HepG2 (cell line): Measurements from ENCODE around the gene YKT6. TPM values are rescaled to one million over a fixed set of nuclear protein-coding genes. Genes with fewer than 3 reads are reported as not detected.
A peak's percentile ranks its signal among the peaks of the same experiment; 100 is the strongest.

Experiments used
- ATF7-NPFF ChIP-seq: sonication (generic); formaldehyde crosslinking; IDR thresholded peaks from 2 replicates; pipeline ENCODE4 v1.8.1; 2023; ENCODE audit warnings: mild to moderate bottlenecking, low read depth, missing genetic modification reagents, moderate library complexity
- HNRNPK ChIP-seq: fragments of 200-400 bp; formaldehyde crosslinking; IDR thresholded peaks from 2 replicates; pipeline ENCODE4 v1.6.1; 2018; ENCODE audit warnings: low read length, low read depth, moderate library complexity, mild to moderate bottlenecking; ENCODE audit not compliant: poor library complexity, severe bottlenecking
- ISL2 ChIP-seq: sonication (generic); formaldehyde crosslinking; IDR thresholded peaks from 2 replicates; pipeline ENCODE4 v1.5.0; 2020; ENCODE audit warnings: missing genetic modification reagents
- KLF12 ChIP-seq: sonication (generic); formaldehyde crosslinking; IDR thresholded peaks from 2 replicates; pipeline ENCODE4 v1.4.0; 2020; ENCODE audit warnings: missing genetic modification reagents, borderline replicate concordance
- MAZ ChIP-seq, 2 experiments: sonication (generic) in 1 of 2; formaldehyde crosslinking in 1 of 2; IDR thresholded peaks; 2 replicates each; pipeline versions ENCODE4 v1.5.0 to v1.6.1; 2012 to 2020; ENCODE audit warnings: low read depth in 2 of 2, mild to moderate bottlenecking in 2 of 2, borderline replicate concordance in 1 of 2, improper control_type of control experiment in 1 of 2, low read length in 1 of 2, missing genetic modification reagents in 1 of 2, moderate library complexity in 1 of 2
- POGK ChIP-seq: sonication (generic); formaldehyde crosslinking; conservative IDR thresholded peaks from 2 replicates; pipeline ENCODE4 v1.8.0; 2022; ENCODE audit warnings: mild to moderate bottlenecking, moderate library complexity, missing genetic modification reagents
- POLR2G ChIP-seq: fragments of 200-400 bp; formaldehyde crosslinking; IDR thresholded peaks from 2 replicates; pipeline ENCODE4 v1.6.1; 2018; ENCODE audit warnings: mild to moderate bottlenecking, low read depth, low read length, moderate library complexity
- TFAP4 ChIP-seq: sonication (generic); IDR thresholded peaks from 2 replicates; pipeline ENCODE4 v1.6.1; 2016; ENCODE audit warnings: low read depth, borderline replicate concordance
- ZBTB37 ChIP-seq: sonication (generic); formaldehyde crosslinking; IDR thresholded peaks from 2 replicates; pipeline ENCODE4 v1.4.0; 2020; ENCODE audit warnings: mild to moderate bottlenecking, missing genetic modification reagents
- ZC3H4 ChIP-seq: sonication (generic); formaldehyde crosslinking; IDR thresholded peaks from 2 replicates; pipeline ENCODE4 v1.4.0; 2020; ENCODE audit warnings: missing genetic modification reagents, borderline replicate concordance
- ZFX ChIP-seq: sonication (generic); formaldehyde crosslinking; IDR thresholded peaks from 2 replicates; pipeline ENCODE4 v1.4.0; 2020; ENCODE audit warnings: mild to moderate bottlenecking, low read depth, missing genetic modification reagents, moderate library complexity
- ZIK1 ChIP-seq: sonication (generic); formaldehyde crosslinking; IDR thresholded peaks from 2 replicates; pipeline ENCODE4 v1.5.0; 2020; ENCODE audit warnings: mild to moderate bottlenecking, low read depth, missing genetic modification reagents, borderline replicate concordance
- ZNF160 ChIP-seq: sonication (generic); formaldehyde crosslinking; IDR thresholded peaks from 2 replicates; pipeline ENCODE4 v1.8.0; 2022; ENCODE audit warnings: mild to moderate bottlenecking, inconsistent platforms, missing genetic modification reagents
- ZNF17 ChIP-seq: sonication (generic); formaldehyde crosslinking; IDR thresholded peaks from 2 replicates; pipeline ENCODE4 v1.5.0; 2020; ENCODE audit warnings: mild to moderate bottlenecking, missing genetic modification reagents
- ZNF839 ChIP-seq: sonication (generic); formaldehyde crosslinking; IDR thresholded peaks from 2 replicates; pipeline ENCODE4 v1.4.0; 2020; ENCODE audit warnings: missing genetic modification reagents, mild to moderate bottlenecking, borderline replicate concordance
- polyA plus RNA-seq, 8 experiments: library from polyadenylated mRNA; depleted of rRNA in 3 of 8; stranded (reverse) in 7 of 8; unstranded in 1 of 8; fragments of >200 nt; fragmentation: Illumina TruSeq in 4 of 8; extraction: Trizol in 4 of 8; gene quantifications; 2 replicates each; pipeline versions ENCODE4 v1.2.1 to v1.2.3, GENCODE V29; 2011 to 2016; ENCODE audit warnings: low read depth in 4 of 8, missing spikeins in 1 of 8, mixed read lengths in 1 of 8; ENCODE audit not compliant: insufficient read depth in 1 of 8
- total RNA-seq, 5 experiments: library from RNA; depleted of rRNA; stranded (reverse); fragments of >200 nt; fragmentation: Illumina TruSeq; extraction: Trizol; gene quantifications; 2 replicates each; pipeline ENCODE4 v1.2.3, GENCODE V29; 2016; ENCODE audit warnings: low read depth in 1 of 5
- TF ChIP-seq, protein P1 (sequence below): sonication (generic); formaldehyde crosslinking; IDR thresholded peaks from 2 replicates; pipeline ENCODE4 v1.8.1; 2023; ENCODE audit warnings: mild to moderate bottlenecking, moderate library complexity, missing genetic modification reagents
- TF ChIP-seq, protein P2 (sequence below): sonication (generic); formaldehyde crosslinking; IDR thresholded peaks from 2 replicates; pipeline ENCODE4 v1.8.0; 2022; ENCODE audit warnings: mild to moderate bottlenecking, missing genetic modification reagents

YKT6 gene
- total and polyA plus RNA-seq, 2 of the 13 experiments (the other 11 are each of a cell fraction or from before 2014, with no cell fraction given) = 52.2 to 60.3 TPM

- no peak for TF ChIP-seq ZBTB37 (CRISPR knock-in tag)
- no peak; the same call in 1 of the 2 replicates for TF ChIP-seq ZIK1 (CRISPR knock-in tag)
- peak; percentile 53; the same call in 1 of the 2 replicates for TF ChIP-seq ZNF839 (CRISPR knock-in tag)
- peak; percentile 43; the same call in 1 of the 2 replicates for TF ChIP-seq ISL2 (CRISPR knock-in tag)
- peak; percentile 86 for TF ChIP-seq ZFX (CRISPR knock-in tag)
- TF ChIP-seq TFAP4 = peak; percentile 72; the same call in 1 of the 2 replicates
- TF ChIP-seq MAZ (IDR thresholded peaks at IDR 0.05; ENCODE audit: borderline replicate concordance, low read depth, low read length) = no peak
- peak; percentile 90 for TF ChIP-seq MAZ (CRISPR knock-in tag; IDR thresholded peaks at IDR 0.05; ENCODE audit: low read depth)
- TF ChIP-seq ZNF160 (CRISPR knock-in tag) = no peak
- peak; percentile 94; the same call in 1 of the 2 replicates for TF ChIP-seq KLF12 (CRISPR knock-in tag)
- no peak for TF ChIP-seq ZC3H4 (CRISPR knock-in tag)
- TF ChIP-seq, protein P1, sequence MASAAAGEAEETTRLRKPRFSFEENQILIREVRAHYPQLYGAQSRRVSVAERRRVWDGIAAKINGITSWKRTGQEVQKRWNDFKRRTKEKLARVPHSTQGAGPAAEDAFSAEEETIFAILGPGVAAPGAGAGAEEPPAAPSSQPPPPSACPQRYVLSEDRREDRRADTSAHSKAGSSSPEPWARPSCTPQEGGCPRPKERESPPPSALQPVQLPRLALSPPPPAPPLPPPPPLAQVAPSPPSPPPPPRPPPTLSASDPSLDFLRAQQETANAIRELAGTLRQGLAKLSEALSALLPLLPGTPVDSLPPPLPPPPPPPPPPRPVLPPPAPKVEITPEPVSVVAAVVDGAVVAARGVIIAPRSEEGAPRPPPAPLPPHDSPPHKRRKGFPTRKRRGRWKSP (CRISPR knock-in tag) = 0 out of 2 replicates have a peak, but pooled peaks have one; percentile 14
- TF ChIP-seq HNRNPK = peak; percentile 61
- TF ChIP-seq ATF7-NPFF = peak; percentile 68
- TF ChIP-seq POLR2G = peak; percentile 93
- 0 out of 2 replicates have a peak, but pooled peaks have one; percentile 40 for TF ChIP-seq POGK
- no peak for TF ChIP-seq ZNF17
- TF ChIP-seq, protein P2, sequence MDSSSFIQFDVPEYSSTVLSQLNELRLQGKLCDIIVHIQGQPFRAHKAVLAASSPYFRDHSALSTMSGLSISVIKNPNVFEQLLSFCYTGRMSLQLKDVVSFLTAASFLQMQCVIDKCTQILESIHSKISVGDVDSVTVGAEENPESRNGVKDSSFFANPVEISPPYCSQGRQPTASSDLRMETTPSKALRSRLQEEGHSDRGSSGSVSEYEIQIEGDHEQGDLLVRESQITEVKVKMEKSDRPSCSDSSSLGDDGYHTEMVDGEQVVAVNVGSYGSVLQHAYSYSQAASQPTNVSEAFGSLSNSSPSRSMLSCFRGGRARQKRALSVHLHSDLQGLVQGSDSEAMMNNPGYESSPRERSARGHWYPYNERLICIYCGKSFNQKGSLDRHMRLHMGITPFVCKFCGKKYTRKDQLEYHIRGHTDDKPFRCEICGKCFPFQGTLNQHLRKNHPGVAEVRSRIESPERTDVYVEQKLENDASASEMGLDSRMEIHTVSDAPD = no peak
Observed at GRCh38 chr7:44200699-44201461, at the start of gene YKT6 (continued).
